ENCODE data around the gene CAMKMT.

Gene CAMKMT

GRCh38 chr2:44510246-44510645, 148.5 kb downstream of the CAMKMT start:
- DNase-seq: no peak

GRCh38 chr2:44515416-44515815, 153.7 kb downstream of the CAMKMT start:
- DNase-seq: no peak

GRCh38 chr2:44519026-44519425, 157.3 kb downstream of the CAMKMT start:
- DNase-seq: no peak

- DNase-seq: no peak
These were observed 161.1 kb downstream of the CAMKMT start for GRCh38 chr2:44522846-44523245.

- DNase-seq: no peak
These were observed 162.7 kb downstream of the CAMKMT start for GRCh38 chr2:44524347-44524926.

- no peak for DNase-seq
These were observed 164.6 kb downstream of the CAMKMT start for GRCh38 chr2:44526352-44526751.

- peak; percentile 80 for DNase-seq
These were observed 166.8 kb downstream of the CAMKMT start for GRCh38 chr2:44528595-44528994.

- no peak for DNase-seq
These were observed 167.7 kb downstream of the CAMKMT start for GRCh38 chr2:44529448-44529847.

GRCh38 chr2:44531289-44531688, 169.5 kb downstream of the CAMKMT start:
- no peak for DNase-seq

- no peak for DNase-seq
These were observed 170.3 kb downstream of the CAMKMT start for GRCh38 chr2:44532031-44532430.

GRCh38 chr2:44533508-44533907, 171.8 kb downstream of the CAMKMT start:
- DNase-seq: no peak

- no peak for DNase-seq
These were observed 173.6 kb downstream of the CAMKMT start for GRCh38 chr2:44535376-44535775.

- no peak for DNase-seq
These were observed 175.5 kb downstream of the CAMKMT start for GRCh38 chr2:44537264-44537663.

GRCh38 chr2:44542520-44542919, 180.8 kb downstream of the CAMKMT start:
- no peak for DNase-seq

- DNase-seq: no peak
These were observed 182.3 kb downstream of the CAMKMT start for GRCh38 chr2:44543773-44544725.

GRCh38 chr2:44545005-44545404, 183.3 kb downstream of the CAMKMT start:
- no peak for DNase-seq

GRCh38 chr2:44546459-44547127, 184.8 kb downstream of the CAMKMT start:
- DNase-seq: no peak

GRCh38 chr2:44547718-44548117, 186.0 kb downstream of the CAMKMT start:
- no peak for DNase-seq

- DNase-seq: no peak
These were observed 186.7 kb downstream of the CAMKMT start for GRCh38 chr2:44548221-44549098.

- DNase-seq: peak; percentile 89
These were observed 187.3 kb downstream of the CAMKMT start for GRCh38 chr2:44549099-44549471.

- peak; percentile 56 for DNase-seq
These were observed 188.1 kb downstream of the CAMKMT start for GRCh38 chr2:44549856-44550255.

- no peak for DNase-seq
These were observed 188.8 kb downstream of the CAMKMT start for GRCh38 chr2:44550561-44550960.

GRCh38 chr2:44551497-44551896, 189.8 kb downstream of the CAMKMT start:
- DNase-seq: no peak

All from fibroblast of skin of abdomen (primary cell).